A673 (cell line): ENCODE measurements around the gene SOAT1. TPM values are rescaled to one million over a fixed set of nuclear protein-coding genes. Genes with fewer than 3 reads are reported as not detected.

Source experiments
- BruUV-seq: library from RNA; stranded (reverse); fragments of 400-500 nt; replicated peaks from 2 replicates; lab custom pipeline; 2021; lab: Mats Ljungman, UMichigan
- CTCF ChIA-PET: fragments of 300-600 bp; sonication (Branson Sonifier 250); formaldehyde crosslinking; loops from one replicate; lab custom pipeline; 2022; ENCODE audit warnings: antibody characterized with exemption; lab: Charles Lee
- POLR2A ChIA-PET: fragments of 300-600 bp; sonication (Branson Sonifier 250); formaldehyde crosslinking; loops from one replicate; lab custom pipeline; 2022; ENCODE audit warnings: antibody characterized with exemption; ENCODE audit not compliant: low non-redundant PET; lab: Charles Lee
- DNase-seq: peaks from one replicate; pipeline ENCODE4 v3.0.0-alpha.2; 2015; ENCODE audit warnings: low spot score
- H3K27ac ChIP-seq: fragments of 200-600 bp; sonication (generic); 2 replicates; pipeline ENCODE4 v1.5.1; 2016; ENCODE audit warnings: mixed run types, low read depth, mild to moderate bottlenecking, mixed read lengths, antibody characterized with exemption, low read length; ENCODE audit not compliant: poor library complexity, severe bottlenecking
- H3K27me3 ChIP-seq: fragments of 200-600 bp; sonication (generic); replicated peaks from 2 replicates; pipeline ENCODE4 v1.6.1; 2017; ENCODE audit warnings: mixed run types, low read depth, mild to moderate bottlenecking, mixed read lengths, antibody characterized with exemption, low read length; ENCODE audit not compliant: insufficient read depth, poor library complexity
- H3K36me3 ChIP-seq: fragments of 200-600 bp; sonication (generic); 2 replicates; pipeline ENCODE4 v1.6.1; 2016; ENCODE audit warnings: mixed run types, mild to moderate bottlenecking, mixed read lengths, antibody characterized with exemption, low read length; ENCODE audit not compliant: insufficient read depth, poor library complexity, severe bottlenecking
- H3K4me1 ChIP-seq: fragments of 200-600 bp; sonication (generic); 2 replicates; pipeline ENCODE4 v1.6.1; 2017; ENCODE audit warnings: mixed run types, mild to moderate bottlenecking, mixed read lengths, antibody characterized with exemption, low read length; ENCODE audit not compliant: insufficient read depth, poor library complexity, severe bottlenecking
- H3K4me3 ChIP-seq: fragments of 200-600 bp; sonication (generic); 2 replicates; pipeline ENCODE4 v1.5.1; 2016; ENCODE audit warnings: low read depth, mixed run types, mild to moderate bottlenecking, mixed read lengths, low read length; ENCODE audit not compliant: poor library complexity, severe bottlenecking
- H3K9me3 ChIP-seq: fragments of 200-600 bp; sonication (generic); 2 replicates; pipeline ENCODE4 v1.6.1; 2016; ENCODE audit warnings: mixed run types, low read depth, mild to moderate bottlenecking, mixed read lengths, antibody characterized with exemption, low read length; ENCODE audit not compliant: poor library complexity, severe bottlenecking
- CTCF ChIP-seq: fragments of 300-800, 200-600 bp; sonication (generic); conservative IDR thresholded peaks from 2 replicates; pipeline ENCODE4 v1.5.1; 2017; ENCODE audit warnings: low read depth, mild to moderate bottlenecking, antibody characterized with exemption, low read length, moderate library complexity, mixed read lengths
- EZH2 ChIP-seq: fragments of 200-600 bp; sonication (generic); IDR thresholded peaks from 2 replicates; pipeline ENCODE4 v1.6.1; 2017; ENCODE audit warnings: borderline replicate concordance, low read depth, mild to moderate bottlenecking, mixed read lengths, antibody characterized with exemption, low read length; ENCODE audit not compliant: poor library complexity, severe bottlenecking
- intact Hi-C: fragments of 100-400 bp; cut with micrococcal nuclease; formaldehyde crosslinking; loops from one replicate; pipeline ENCODE4 v1.10.0; 2022; ENCODE audit not compliant: unreplicated experiment
- total RNA-seq: library from RNA; stranded (reverse); gene quantifications from 2 replicates; pipeline ENCODE4 v1.2.3, GENCODE V29; 2021

Gene SOAT1
- total RNA-seq, 1 experiment from 2014 or later: 53.0 TPM

GRCh38 chr1:179327679-179328078 lies 34.1 kb downstream of the SOAT1 start:
- Histone ChIP-seq H3K27me3 (no peaks in the 10 kb centered on the region), H3K27ac (no peak overlapping the region), H3K4me3 (no peak overlapping the region), H3K4me1 (no peaks in the 10 kb centered on the region), H3K9me3 (peaks cover 9% of the 10 kb centered on the region), H3K36me3 (no peaks in the 10 kb centered on the region)
- TF ChIP-seq CTCF (no peak), EZH2 (no peak)
- ChIA-PET CTCF (no interaction called here), POLR2A (no interaction called here)
- no TSS peak for BruUV-seq
- intact Hi-C loops: no loop called here
- no peak for DNase-seq

- no peak for DNase-seq
- CTCF ChIA-PET: no interaction called here
- Histone ChIP-seq H3K27ac (no peak overlapping the region), H3K36me3 (no peaks in the 10 kb centered on the region), H3K4me3 (no peak overlapping the region), H3K9me3 (peaks cover 9% of the 10 kb centered on the region), H3K4me1 (no peaks in the 10 kb centered on the region), H3K27me3 (no peaks in the 10 kb centered on the region)
- POLR2A ChIA-PET: no interaction called here
- intact Hi-C loops: no loop called here
- no TSS peak for BruUV-seq
- TF ChIP-seq EZH2 (no peak), CTCF (no peak)
Measured at GRCh38 chr1:179329862-179330261, 36.3 kb downstream of the SOAT1 start.

GRCh38 chr1:179334440-179334839 lies 40.8 kb downstream of the SOAT1 start:
- Histone ChIP-seq H3K4me3 (no peak overlapping the region), H3K36me3 (no peaks in the 10 kb centered on the region), H3K27me3 (no peaks in the 10 kb centered on the region), H3K4me1 (no peaks in the 10 kb centered on the region), H3K9me3 (peaks cover 6% of the 10 kb centered on the region), H3K27ac (no peak overlapping the region)
- ChIA-PET POLR2A (no interaction called here), CTCF (no interaction called here)
- intact Hi-C loops: no loop called here
- BruUV-seq: no TSS peak
- no peak for DNase-seq
- TF ChIP-seq CTCF (no peak), EZH2 (no peak)
